ENCODE data around the gene NSMCE3.

NSMCE3 gene

GRCh38 chr15:29216955-29217354, 52.7 kb downstream of the NSMCE3 start:
- no peak for DNase-seq (ENCODE audit: low spot score)
- TF ChIP-seq CTCF (IDR thresholded peaks at IDR 0.05; ENCODE audit: extremely low read depth, missing control alignments): no peak

All from GM20000 (cell line).